ENCODE results near the gene CD300H. TPM values are rescaled to one million over a fixed set of nuclear protein-coding genes. Genes with fewer than 3 reads are reported as not detected.

Gene CD300H
- total RNA-seq, 1 donor from 2014 or later = not detected

DNA sequence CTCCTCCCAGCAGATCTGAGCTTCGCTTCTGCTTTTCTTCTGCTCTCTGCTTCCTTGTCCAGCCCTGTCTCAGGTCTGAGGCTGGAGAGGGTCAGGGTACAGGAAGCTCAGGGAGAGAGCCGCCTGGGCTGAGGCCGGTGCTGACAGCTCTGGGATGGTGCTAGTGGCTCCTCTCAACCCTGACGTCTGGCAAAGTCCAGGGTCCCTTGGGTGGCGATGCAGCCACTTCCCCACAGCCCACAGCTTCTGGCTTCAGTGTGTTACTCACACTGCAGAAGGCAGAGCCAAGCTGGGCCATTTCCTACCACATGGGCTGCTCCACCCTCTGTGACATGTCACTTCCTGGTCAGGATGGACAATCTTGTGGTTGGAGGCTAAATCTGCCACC is 21.5 kb downstream of the CD300H start, which contains the start of gene CD300C:
TSS of gene CD300C (minus strand) at position 273 of the 388 bp plus-strand sequence. CDS start 333 bp downstream, outside the sequence.
- Mint-ChIP-seq H3K36me3 (ENCODE audit: low read depth) (no peaks in the 10 kb centered on the region), H3K27ac (ENCODE audit: unreplicated experiment) (no peak within 1 kb of the TSS), H3K27me3 (ENCODE audit: low read depth) (peaks cover 24% of the 10 kb centered on the region), H3K4me3 (ENCODE audit: unreplicated experiment) (no peak within 1 kb of the TSS), H3K9me3 (ENCODE audit: low read depth) (no peaks in the 10 kb centered on the region), H3K4me1 (ENCODE audit: low read depth) (no peaks in the 10 kb centered on the region)
- DNase-seq (ENCODE audit: low spot score) = peak; percentile 49
- TF ChIP-seq, protein P1, sequence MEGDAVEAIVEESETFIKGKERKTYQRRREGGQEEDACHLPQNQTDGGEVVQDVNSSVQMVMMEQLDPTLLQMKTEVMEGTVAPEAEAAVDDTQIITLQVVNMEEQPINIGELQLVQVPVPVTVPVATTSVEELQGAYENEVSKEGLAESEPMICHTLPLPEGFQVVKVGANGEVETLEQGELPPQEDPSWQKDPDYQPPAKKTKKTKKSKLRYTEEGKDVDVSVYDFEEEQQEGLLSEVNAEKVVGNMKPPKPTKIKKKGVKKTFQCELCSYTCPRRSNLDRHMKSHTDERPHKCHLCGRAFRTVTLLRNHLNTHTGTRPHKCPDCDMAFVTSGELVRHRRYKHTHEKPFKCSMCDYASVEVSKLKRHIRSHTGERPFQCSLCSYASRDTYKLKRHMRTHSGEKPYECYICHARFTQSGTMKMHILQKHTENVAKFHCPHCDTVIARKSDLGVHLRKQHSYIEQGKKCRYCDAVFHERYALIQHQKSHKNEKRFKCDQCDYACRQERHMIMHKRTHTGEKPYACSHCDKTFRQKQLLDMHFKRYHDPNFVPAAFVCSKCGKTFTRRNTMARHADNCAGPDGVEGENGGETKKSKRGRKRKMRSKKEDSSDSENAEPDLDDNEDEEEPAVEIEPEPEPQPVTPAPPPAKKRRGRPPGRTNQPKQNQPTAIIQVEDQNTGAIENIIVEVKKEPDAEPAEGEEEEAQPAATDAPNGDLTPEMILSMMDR (IDR thresholded peaks at IDR 0.05) = no peak

DNA sequence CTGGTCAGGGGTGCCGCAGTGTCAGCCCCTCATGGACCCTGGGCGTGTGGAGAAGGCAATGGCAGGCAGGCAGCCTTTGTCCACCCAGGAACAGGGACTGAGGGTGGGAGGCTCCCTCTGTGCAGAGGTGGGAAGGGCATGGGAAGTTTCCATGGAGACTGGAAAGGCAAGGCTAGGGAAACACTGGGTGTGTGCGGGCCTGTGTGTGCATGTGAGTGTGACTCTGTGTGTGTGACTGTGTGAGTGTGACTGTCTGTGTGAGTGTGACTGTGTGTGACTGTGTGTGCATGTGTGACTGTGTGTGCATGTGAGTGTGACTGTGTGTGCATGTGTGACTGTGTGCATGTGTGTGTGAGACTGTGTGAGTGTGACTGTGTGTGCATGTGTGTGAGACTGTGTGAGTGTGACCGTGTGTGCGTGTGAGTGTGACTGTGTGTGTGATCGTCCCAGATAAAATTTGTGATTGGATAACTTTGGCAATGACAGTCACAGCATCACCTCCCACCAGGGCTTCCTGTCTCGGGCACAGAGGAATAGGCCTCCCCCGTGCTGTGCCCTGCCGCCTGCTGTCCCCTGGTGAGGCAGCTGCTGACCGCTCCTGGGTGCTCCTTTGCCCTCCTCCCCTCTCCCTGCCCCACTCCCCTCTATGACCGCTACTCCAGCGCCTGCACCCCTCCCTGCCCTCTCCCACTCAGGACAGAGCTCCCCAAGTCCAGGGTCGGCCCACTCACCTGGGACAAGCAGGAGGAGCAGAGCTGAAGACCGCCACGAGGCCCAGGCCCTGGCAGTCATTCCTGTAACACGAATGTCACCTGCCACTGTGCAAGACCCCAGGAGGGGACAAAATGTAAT is 22.1 kb downstream of the CD300H start:
- no peaks in the 10 kb centered on the region for H3K4me1 Mint-ChIP-seq (ENCODE audit: low read depth)
- peak; percentile 73 for DNase-seq (ENCODE audit: low spot score)
- TF ChIP-seq, protein P1 (IDR thresholded peaks at IDR 0.05) = no peak
- no peaks in the 10 kb centered on the region for H3K36me3 Mint-ChIP-seq (ENCODE audit: low read depth)
- no peak overlapping the region for H3K4me3 Mint-ChIP-seq (ENCODE audit: unreplicated experiment)
- no peaks in the 10 kb centered on the region for H3K9me3 Mint-ChIP-seq (ENCODE audit: low read depth)
- peaks cover 26% of the 10 kb centered on the region for H3K27me3 Mint-ChIP-seq (ENCODE audit: low read depth)
- H3K27ac Mint-ChIP-seq (ENCODE audit: unreplicated experiment) = no peak overlapping the region

DNA sequence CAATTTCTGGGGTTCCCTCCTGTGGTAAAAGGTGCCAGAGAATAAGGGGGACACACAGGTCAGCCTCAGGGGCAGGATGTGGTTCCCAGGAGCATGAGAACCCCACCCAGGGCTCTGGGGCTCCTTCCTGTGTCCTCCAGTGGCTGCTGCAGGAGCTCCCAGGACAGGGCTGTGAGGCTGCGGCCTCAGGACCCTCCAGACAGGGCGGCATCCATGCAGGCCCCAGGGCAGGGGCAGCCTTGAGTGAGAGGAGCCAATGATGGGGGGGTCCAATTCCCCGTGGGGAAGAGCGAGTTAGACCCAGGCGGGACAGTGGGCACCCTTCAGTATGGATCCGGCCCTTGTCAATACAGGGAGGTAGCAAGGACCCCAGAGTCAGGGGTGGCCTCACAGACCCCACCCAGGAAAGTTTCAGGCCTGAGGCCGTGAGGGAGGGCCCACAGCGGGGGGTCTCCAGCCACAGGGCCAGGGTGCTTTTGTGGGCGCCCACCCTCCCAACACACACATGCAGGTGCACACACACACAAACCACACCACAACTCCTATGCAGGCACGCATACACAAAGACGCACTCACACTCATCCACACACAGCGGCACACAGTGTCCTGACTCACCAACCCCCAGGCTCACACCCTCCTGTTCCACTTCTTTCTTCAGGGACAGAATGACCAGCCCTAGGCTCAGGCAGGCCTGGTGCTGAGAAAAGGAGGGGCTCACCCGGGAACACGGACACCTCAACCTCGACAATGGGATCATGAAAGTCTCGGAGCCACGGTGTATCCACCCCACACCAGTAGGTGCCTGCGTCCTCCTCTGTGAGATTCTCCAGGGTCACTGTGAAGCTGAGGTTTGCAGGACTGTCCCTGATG is 23.2 kb downstream of the CD300H start:
- TF ChIP-seq, protein P1 (IDR thresholded peaks at IDR 0.05) = no peak
- Mint-ChIP-seq H3K27ac (ENCODE audit: unreplicated experiment) (no peak overlapping the region), H3K4me1 (ENCODE audit: low read depth) (no peaks in the 10 kb centered on the region), H3K36me3 (ENCODE audit: low read depth) (no peaks in the 10 kb centered on the region), H3K9me3 (ENCODE audit: low read depth) (no peaks in the 10 kb centered on the region), H3K27me3 (ENCODE audit: low read depth) (peaks cover 34% of the 10 kb centered on the region), H3K4me3 (ENCODE audit: unreplicated experiment) (no peak overlapping the region)
- peak; percentile 66 for DNase-seq (ENCODE audit: low spot score)

DNA sequence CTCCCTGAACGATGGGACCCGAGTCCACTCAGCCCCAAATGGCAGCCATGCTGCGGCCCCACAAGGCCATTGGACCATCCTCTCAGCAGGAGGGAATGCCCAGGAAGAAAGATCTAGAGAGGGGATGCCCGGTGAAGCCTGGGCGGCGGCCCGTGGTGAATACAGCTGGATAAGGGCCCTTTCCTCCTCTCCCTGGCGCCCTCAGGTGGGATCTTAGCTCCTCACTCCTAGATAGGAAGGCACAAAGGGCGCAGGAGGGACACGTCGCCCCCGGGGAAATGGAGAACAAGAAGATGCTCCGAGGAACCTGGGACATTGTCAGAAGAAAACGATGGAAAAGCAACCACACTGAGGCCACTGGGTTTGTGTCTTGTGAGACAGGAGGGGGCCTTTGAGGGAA is 23.9 kb downstream of the CD300H start:
- H3K36me3 Mint-ChIP-seq (ENCODE audit: low read depth) = peaks cover 2% of the 10 kb centered on the region
- no peaks in the 10 kb centered on the region for H3K4me1 Mint-ChIP-seq (ENCODE audit: low read depth)
- H3K27ac Mint-ChIP-seq (ENCODE audit: unreplicated experiment) = no peak overlapping the region
- no peak for DNase-seq (ENCODE audit: low spot score)
- H3K27me3 Mint-ChIP-seq (ENCODE audit: low read depth) = peaks cover 35% of the 10 kb centered on the region
- H3K4me3 Mint-ChIP-seq (ENCODE audit: unreplicated experiment) = no peak overlapping the region
- no peaks in the 10 kb centered on the region for H3K9me3 Mint-ChIP-seq (ENCODE audit: low read depth)
- TF ChIP-seq, protein P1 (IDR thresholded peaks at IDR 0.05) = no peak

DNA sequence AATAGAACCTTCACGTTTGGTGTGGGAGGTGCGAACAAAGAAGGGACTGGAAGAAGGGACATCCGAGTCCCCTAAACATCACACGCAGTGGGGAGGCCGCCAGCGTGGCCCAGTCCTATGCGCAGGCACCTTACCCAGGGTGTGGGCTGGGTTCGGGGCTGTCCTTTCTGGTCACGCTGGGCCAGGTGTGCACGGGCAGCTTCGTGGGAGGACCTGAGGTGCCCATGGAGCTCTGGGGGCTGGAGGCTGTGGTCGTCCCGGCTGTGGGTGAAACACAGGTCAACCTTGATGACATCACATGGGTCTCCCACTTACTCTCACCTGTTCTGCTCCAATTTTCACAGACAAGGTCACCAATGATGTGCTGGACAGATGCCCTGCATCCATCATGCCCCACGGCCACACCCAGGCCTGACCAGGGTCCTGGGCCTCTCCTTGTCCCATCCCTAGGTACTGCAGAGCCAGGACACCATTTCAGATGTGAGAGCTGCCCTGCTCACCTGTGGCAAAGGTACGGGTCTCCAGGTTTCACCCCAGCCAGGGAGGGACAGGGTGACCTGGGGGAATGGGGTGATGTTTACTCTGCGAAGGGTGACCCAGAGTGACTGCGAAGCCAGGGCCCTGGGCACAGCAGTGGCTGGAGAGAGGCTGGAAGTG is 24.5 kb downstream of the CD300H start:
- Mint-ChIP-seq H3K4me3 (ENCODE audit: unreplicated experiment) (no peak overlapping the region), H3K27me3 (ENCODE audit: low read depth) (peaks cover 41% of the 10 kb centered on the region), H3K9me3 (ENCODE audit: low read depth) (no peaks in the 10 kb centered on the region), H3K36me3 (ENCODE audit: low read depth) (peaks cover 2% of the 10 kb centered on the region), H3K27ac (ENCODE audit: unreplicated experiment) (no peak overlapping the region), H3K4me1 (ENCODE audit: low read depth) (no peaks in the 10 kb centered on the region)
- TF ChIP-seq, protein P1 (IDR thresholded peaks at IDR 0.05) = no peak
- peak; percentile 84 for DNase-seq (ENCODE audit: low spot score)
